Loucy (cell line): ENCODE results near the gene GPR22.

Experiments
- H2AFZ ChIP-seq: fragments of 200-600 bp; sonication (generic); 2 replicates; pipeline ENCODE4 v1.6.0; 2016; ENCODE audit warnings: antibody characterized with exemption, mild to moderate bottlenecking, low read length, moderate library complexity
- H3F3A ChIP-seq: fragments of 200-600 bp; 2 replicates; pipeline ENCODE4 v1.6.0; 2016; ENCODE audit warnings: antibody characterized with exemption, low read depth, mild to moderate bottlenecking
- H3K27me3 ChIP-seq: fragments of 200-600 bp; sonication (generic); 2 replicates; pipeline ENCODE4 v1.6.1; 2014; ENCODE audit warnings: low read length, mild to moderate bottlenecking; ENCODE audit not compliant: insufficient read depth, poor library complexity, severe bottlenecking
- H3K36me3 ChIP-seq: fragments of 200-600 bp; sonication (generic); 2 replicates; pipeline ENCODE4 v1.6.1; 2016; ENCODE audit warnings: low read length; ENCODE audit not compliant: insufficient read depth
- H3K4me1 ChIP-seq: fragments of 200-600 bp; sonication (generic); 2 replicates; pipeline ENCODE4 v1.5.1; 2014; ENCODE audit warnings: low read length, mild to moderate bottlenecking; ENCODE audit not compliant: insufficient read depth, poor library complexity, severe bottlenecking
- H3K4me2 ChIP-seq: fragments of 200-600 bp; sonication (generic); 2 replicates; pipeline ENCODE4 v1.6.0; 2014; ENCODE audit warnings: antibody characterized with exemption, low read length, low read depth, mild to moderate bottlenecking; ENCODE audit not compliant: poor library complexity, severe bottlenecking
- H3K4me3 ChIP-seq: fragments of 200-600 bp; sonication (generic); 2 replicates; pipeline ENCODE4 v1.5.1; 2014; ENCODE audit warnings: low read length, mild to moderate bottlenecking, mixed read lengths; ENCODE audit not compliant: poor library complexity, severe bottlenecking
- H3K79me2 ChIP-seq: fragments of 200-600 bp; sonication (generic); 2 replicates; pipeline ENCODE4 v1.6.1; 2014; ENCODE audit warnings: low read length; ENCODE audit not compliant: insufficient read depth
- H3K9ac ChIP-seq: fragments of 200-600 bp; sonication (generic); 2 replicates; pipeline ENCODE4 v1.6.0; 2014; ENCODE audit warnings: mild to moderate bottlenecking, low read depth, low read length, moderate library complexity; ENCODE audit not compliant: poor library complexity, severe bottlenecking
- H3K9me2 ChIP-seq: fragments of 200-600 bp; sonication (generic); replicated peaks from 2 replicates; pipeline ENCODE4 v1.6.1; 2016; ENCODE audit warnings: low read depth, low read length, mixed read lengths
- H3K9me3 ChIP-seq: fragments of 200-600 bp; sonication (generic); 2 replicates; pipeline ENCODE4 v1.6.1; 2014; ENCODE audit warnings: mild to moderate bottlenecking, antibody characterized with exemption, low read length, low read depth; ENCODE audit not compliant: insufficient read depth
- H4K20me1 ChIP-seq: fragments of 200-600 bp; sonication (generic); 2 replicates; pipeline ENCODE4 v1.6.0; 2014; ENCODE audit warnings: antibody characterized with exemption, low read length, mild to moderate bottlenecking; ENCODE audit not compliant: insufficient read depth, poor library complexity, severe bottlenecking
- EZH2phosphoT487 ChIP-seq: fragments of 200-600 bp; IDR thresholded peaks from 2 replicates; pipeline ENCODE4 v1.6.1; 2018; ENCODE audit warnings: antibody characterized with exemption, mild to moderate bottlenecking, moderate library complexity, borderline replicate concordance
- TF ChIP-seq, protein P1 (sequence below): fragments of 200-600 bp; sonication (generic); conservative IDR thresholded peaks from 2 replicates; pipeline ENCODE4 v1.5.1; 2014; ENCODE audit warnings: mild to moderate bottlenecking, antibody characterized with exemption, low read length

GPR22 gene

DNA sequence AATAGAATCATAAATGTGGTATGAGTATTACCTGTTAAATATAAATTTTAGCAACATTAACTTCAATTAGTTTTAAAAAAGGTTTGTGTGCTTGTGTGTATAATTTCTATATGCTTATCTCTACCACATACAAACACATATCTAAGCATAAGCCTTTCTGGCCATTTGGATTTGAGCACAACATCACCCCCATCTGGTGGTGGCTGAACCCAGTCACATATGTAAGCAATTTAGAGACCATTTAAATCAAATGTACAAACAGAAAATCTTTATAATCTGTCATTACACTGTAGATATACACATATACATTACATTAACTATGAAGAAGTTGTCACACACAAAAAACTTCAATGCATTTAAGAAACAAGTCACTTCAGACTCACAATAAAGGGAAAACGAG, 31.7 kb downstream of the GPR22 start:
- Histone ChIP-seq H3K4me2 (no peak overlapping the region), H3K9me2 (no peaks in the 10 kb centered on the region), H3K4me1 (peaks cover 2% of the 10 kb centered on the region), H3F3A (no peaks in the 10 kb centered on the region), H2AFZ (no peak overlapping the region), H3K36me3 (peaks cover 3% of the 10 kb centered on the region; the same call in 1 of the 2 replicates), H3K9ac (no peak overlapping the region), H3K79me2 (peaks cover 5% of the 10 kb centered on the region; the same call in 1 of the 2 replicates), H3K27me3 (no peaks in the 10 kb centered on the region), H3K9me3 (no peaks in the 10 kb centered on the region), H4K20me1 (no peaks in the 10 kb centered on the region), H3K4me3 (no peak overlapping the region)
- no peak for TF ChIP-seq EZH2phosphoT487
- TF ChIP-seq, protein P1, sequence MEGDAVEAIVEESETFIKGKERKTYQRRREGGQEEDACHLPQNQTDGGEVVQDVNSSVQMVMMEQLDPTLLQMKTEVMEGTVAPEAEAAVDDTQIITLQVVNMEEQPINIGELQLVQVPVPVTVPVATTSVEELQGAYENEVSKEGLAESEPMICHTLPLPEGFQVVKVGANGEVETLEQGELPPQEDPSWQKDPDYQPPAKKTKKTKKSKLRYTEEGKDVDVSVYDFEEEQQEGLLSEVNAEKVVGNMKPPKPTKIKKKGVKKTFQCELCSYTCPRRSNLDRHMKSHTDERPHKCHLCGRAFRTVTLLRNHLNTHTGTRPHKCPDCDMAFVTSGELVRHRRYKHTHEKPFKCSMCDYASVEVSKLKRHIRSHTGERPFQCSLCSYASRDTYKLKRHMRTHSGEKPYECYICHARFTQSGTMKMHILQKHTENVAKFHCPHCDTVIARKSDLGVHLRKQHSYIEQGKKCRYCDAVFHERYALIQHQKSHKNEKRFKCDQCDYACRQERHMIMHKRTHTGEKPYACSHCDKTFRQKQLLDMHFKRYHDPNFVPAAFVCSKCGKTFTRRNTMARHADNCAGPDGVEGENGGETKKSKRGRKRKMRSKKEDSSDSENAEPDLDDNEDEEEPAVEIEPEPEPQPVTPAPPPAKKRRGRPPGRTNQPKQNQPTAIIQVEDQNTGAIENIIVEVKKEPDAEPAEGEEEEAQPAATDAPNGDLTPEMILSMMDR = peak; percentile 85

DNA sequence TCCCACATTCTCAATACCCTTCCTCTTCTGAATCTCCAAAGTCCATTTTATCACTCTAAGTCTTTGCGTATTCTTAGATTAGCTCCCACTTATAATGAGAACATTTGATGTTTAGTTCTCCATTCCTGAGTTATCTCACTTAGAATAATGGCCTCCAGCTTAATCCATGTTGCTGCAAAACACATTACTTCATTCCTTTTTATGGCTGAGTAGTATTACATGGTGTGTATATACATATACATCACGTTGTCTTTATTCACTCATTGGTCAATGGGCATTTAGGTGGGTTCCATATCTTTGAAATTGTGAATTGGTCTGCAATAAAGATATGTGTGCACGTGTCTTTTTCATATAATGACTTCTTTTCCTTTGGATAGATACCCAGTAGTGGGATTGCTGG, 32.3 kb downstream of the GPR22 start:
- Histone ChIP-seq H3K9ac (no peak overlapping the region), H2AFZ (no peak overlapping the region), H3K9me2 (no peaks in the 10 kb centered on the region), H3K4me3 (no peak overlapping the region), H3K36me3 (peaks cover 3% of the 10 kb centered on the region; the same call in 1 of the 2 replicates), H3K9me3 (no peaks in the 10 kb centered on the region), H3K79me2 (peaks cover 4% of the 10 kb centered on the region; the same call in 1 of the 2 replicates), H3F3A (no peaks in the 10 kb centered on the region), H4K20me1 (no peaks in the 10 kb centered on the region), H3K4me2 (no peak overlapping the region), H3K4me1 (peaks cover 6% of the 10 kb centered on the region), H3K27me3 (no peaks in the 10 kb centered on the region)
- no peak for TF ChIP-seq EZH2phosphoT487
- TF ChIP-seq, protein P1 = no peak

DNA sequence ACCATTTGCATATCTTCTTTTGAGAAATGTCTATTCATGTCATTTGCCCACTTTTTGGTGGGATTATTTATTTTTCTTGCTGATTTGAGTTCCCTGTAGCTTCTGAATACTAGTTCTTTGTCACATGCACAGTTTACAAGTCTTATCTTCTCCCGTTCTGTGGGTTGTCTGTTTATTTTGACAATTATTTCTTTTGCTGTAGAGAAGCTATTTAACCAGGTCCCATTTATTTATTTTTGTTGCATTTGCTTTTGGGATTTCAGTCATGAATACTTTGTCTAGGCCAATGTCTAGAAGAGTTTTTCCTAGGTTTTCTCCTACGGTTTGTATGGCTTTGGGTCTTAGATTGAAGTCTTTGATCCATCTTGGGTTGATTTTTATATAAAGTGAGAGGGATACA, 32.9 kb downstream of the GPR22 start:
- Histone ChIP-seq H3F3A (no peaks in the 10 kb centered on the region), H4K20me1 (no peaks in the 10 kb centered on the region), H3K4me2 (no peak overlapping the region), H3K4me1 (peaks cover 6% of the 10 kb centered on the region), H2AFZ (no peak overlapping the region), H3K27me3 (no peaks in the 10 kb centered on the region), H3K79me2 (peaks cover 8% of the 10 kb centered on the region; the same call in 1 of the 2 replicates), H3K9me3 (no peaks in the 10 kb centered on the region), H3K9ac (no peak overlapping the region), H3K4me3 (no peak overlapping the region), H3K36me3 (peaks cover 3% of the 10 kb centered on the region; the same call in 1 of the 2 replicates), H3K9me2 (no peaks in the 10 kb centered on the region)
- no peak for TF ChIP-seq EZH2phosphoT487
- TF ChIP-seq, protein P1 = no peak
